Nephron (organoid): ENCODE data around the gene FCRL5.
"Not testable (repeated sequence)": the region's sequence is repeated elsewhere in the genome, so short reads cannot be mapped to it uniquely, and the experiment has no call there.

Experiments used
- H3K27ac Mint-ChIP-seq, 3 experiments: 2 replicates each; pipeline ENCODE4 v1.8.0; 2020; ENCODE audit warnings: mixed read lengths in 3 of 3, mild to moderate bottlenecking in 2 of 3, moderate library complexity in 1 of 3
- H3K27me3 Mint-ChIP-seq: 2 replicates; pipeline ENCODE4 v1.8.0; 2021; ENCODE audit warnings: low read depth, mild to moderate bottlenecking, moderate library complexity, mixed read lengths
- H3K36me3 Mint-ChIP-seq: 2 replicates; pipeline ENCODE4 v1.8.0; 2020; ENCODE audit warnings: low read depth, mixed read lengths
- H3K4me1 Mint-ChIP-seq: 2 replicates; pipeline ENCODE4 v1.8.0; 2020; ENCODE audit warnings: mixed read lengths
- H3K4me3 Mint-ChIP-seq, 3 experiments: 2 replicates each; pipeline ENCODE4 v1.8.0; 2020; ENCODE audit warnings: mild to moderate bottlenecking in 3 of 3, mixed read lengths in 3 of 3, moderate library complexity in 2 of 3
- H3K9me3 Mint-ChIP-seq: 2 replicates; pipeline ENCODE4 v1.8.0; 2020; ENCODE audit warnings: mixed read lengths
- CTCF ChIP-seq, 3 experiments: fragments of 200-600 bp; sonication (generic); IDR thresholded peaks; one replicate each; pipeline ENCODE4 v1.5.0; 2021; ENCODE audit warnings: antibody characterized with exemption in 3 of 3; ENCODE audit not compliant: unreplicated experiment in 3 of 3

The FCRL5 gene

GRCh38 chr1:157574836-157575235, 22.5 kb upstream of the FCRL5 start:
- Mint-ChIP-seq H3K4me1 (no peaks in the 10 kb centered on the region), H3K27me3 (peaks cover 6% of the 10 kb centered on the region), H3K27ac (no peak overlapping the region), H3K36me3 (no peaks in the 10 kb centered on the region), H3K4me3 (no peak overlapping the region), H3K9me3 (no peaks in the 10 kb centered on the region)
- no peak for TF ChIP-seq CTCF (IDR thresholded peaks at IDR 0.05; ENCODE audit: unreplicated experiment in 3 of 3)

GRCh38 chr1:157566484-157567300, 14.4 kb upstream of the FCRL5 start:
- Mint-ChIP-seq H3K36me3 (no peaks in the 10 kb centered on the region), H3K4me3 (no peak overlapping the region), H3K27me3 (peaks cover 5% of the 10 kb centered on the region), H3K9me3 (no peaks in the 10 kb centered on the region), H3K4me1 (no peaks in the 10 kb centered on the region), H3K27ac (no peak overlapping the region)
- no peak for TF ChIP-seq CTCF (IDR thresholded peaks at IDR 0.05; ENCODE audit: unreplicated experiment in 3 of 3)

- Mint-ChIP-seq H3K4me3 (no peak overlapping the region), H3K27ac (no peak overlapping the region), H3K27me3 (peaks cover under 1% of the 10 kb centered on the region), H3K9me3 (no peaks in the 10 kb centered on the region), H3K36me3 (no peaks in the 10 kb centered on the region), H3K4me1 (no peaks in the 10 kb centered on the region)
- no peak for TF ChIP-seq CTCF (IDR thresholded peaks at IDR 0.05; ENCODE audit: unreplicated experiment in 3 of 3)
Measured at GRCh38 chr1:157562515-157562914, 10.2 kb upstream of the FCRL5 start.

GRCh38 chr1:157558119-157558518, 5.8 kb upstream of the FCRL5 start:
- H3K9me3 Mint-ChIP-seq, result no peaks in the 10 kb centered on the region
- H3K27ac Mint-ChIP-seq, result no peak overlapping the region
- H3K27me3 Mint-ChIP-seq, result no peaks in the 10 kb centered on the region
- H3K36me3 Mint-ChIP-seq, result no peaks in the 10 kb centered on the region
- no peak for TF ChIP-seq CTCF (IDR thresholded peaks at IDR 0.05; ENCODE audit: unreplicated experiment in 3 of 3)
- H3K4me3 Mint-ChIP-seq, result no peak overlapping the region
- no peaks in the 10 kb centered on the region for H3K4me1 Mint-ChIP-seq

- not testable (repeated sequence) for H3K4me1 Mint-ChIP-seq, H3K4me3 Mint-ChIP-seq, H3K36me3 Mint-ChIP-seq, H3K27me3 Mint-ChIP-seq, H3K9me3 Mint-ChIP-seq, H3K27ac Mint-ChIP-seq
Measured at GRCh38 chr1:157548081-157548480, 4.2 kb downstream of the FCRL5 start.

GRCh38 chr1:157542676-157543075, 9.6 kb downstream of the FCRL5 start:
- Mint-ChIP-seq H3K4me1 (no peaks in the 10 kb centered on the region), H3K27me3 (peaks cover 8% of the 10 kb centered on the region), H3K36me3 (no peaks in the 10 kb centered on the region), H3K27ac (peak overlapping the region in 2 of 3 experiments; percentile 8 to 22), H3K9me3 (no peaks in the 10 kb centered on the region), H3K4me3 (no peak overlapping the region)
- no peak for TF ChIP-seq CTCF (IDR thresholded peaks at IDR 0.05; ENCODE audit: unreplicated experiment in 3 of 3)
